Upper lobe of left lung (tissue), 4 donors: Measurements from ENCODE around the gene SMOC1.

Experiments
- CTCF ChIP-seq, 6 experiments: fragments of 450-650 bp in 4 of 6; fragments of 200-600 bp in 2 of 6; sonication (generic) in 2 of 6; IDR thresholded peaks; one replicate each; pipeline ENCODE4 v1.5.1; 2016 to 2019; ENCODE audit warnings: antibody characterized with exemption in 6 of 6
- EP300 ChIP-seq, 4 donors: sonication (generic); formaldehyde crosslinking; IDR thresholded peaks; one replicate each; pipeline ENCODE4 v1.5.1; 2017; ENCODE audit warnings: antibody characterized with exemption in 4 of 4, control low read depth in 2 of 4
- POLR2A ChIP-seq, 4 donors: fragments of 450-650 bp; IDR thresholded peaks; one replicate each; pipeline ENCODE4 v1.5.1; 2016 to 2017; ENCODE audit warnings: antibody characterized with exemption in 4 of 4, mild to moderate bottlenecking in 2 of 4

DNA sequence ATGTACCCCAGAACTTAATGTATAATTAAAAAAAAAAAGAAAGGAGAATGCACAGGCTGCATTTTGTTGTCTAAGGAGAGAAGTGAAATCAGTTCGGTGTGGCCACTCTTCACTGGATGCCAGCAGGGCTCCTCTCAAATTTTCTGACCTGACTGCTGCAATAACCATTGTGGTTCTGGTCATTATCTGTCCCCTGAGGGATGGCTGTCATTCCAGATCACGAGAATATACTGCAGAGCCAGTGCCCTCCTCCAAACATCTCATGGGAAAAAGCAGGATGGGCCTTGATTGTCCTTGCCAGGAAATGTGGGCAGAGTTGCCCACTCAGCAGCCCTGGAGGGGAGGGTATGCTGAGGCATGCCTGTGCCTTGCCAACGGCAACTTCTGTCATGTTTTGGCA lies 170.4 kb downstream of the SMOC1 start:
- no peak for TF ChIP-seq POLR2A (IDR thresholded peaks at IDR 0.05)
- TF ChIP-seq CTCF (IDR thresholded peaks at IDR 0.05), result no peak
- no peak for TF ChIP-seq EP300 (IDR thresholded peaks at IDR 0.05)
